Keratinocyte (primary cell): Measurements from ENCODE around the gene SLC4A1AP. TPM values are rescaled to one million over a fixed set of nuclear protein-coding genes. Genes with fewer than 3 reads are reported as not detected.

Experiments used
- DNase-seq: peaks from one replicate; pipeline ENCODE4 v3.0.0-alpha.2; 2011; ENCODE audit warnings: low read depth, missing footprints, low spot score
- FAIRE-seq: peaks from 2 replicates; lab custom pipeline; 2011; peaks lifted over from hg19 to GRCh38; lab: Jason Lieb, UNC
- H2AFZ ChIP-seq: 2 replicates; pipeline ENCODE4 v1.6.0; 2012; ENCODE audit warnings: low read length, control low read depth, inconsistent platforms; ENCODE audit not compliant: control insufficient read depth
- H3K27ac ChIP-seq: 2 replicates; pipeline ENCODE4 v1.5.1; 2011; ENCODE audit warnings: low read length; ENCODE audit not compliant: control insufficient read depth, insufficient read depth
- H3K27me3 ChIP-seq: 3 replicates; pipeline ENCODE4 v1.6.0; 2011; ENCODE audit warnings: low read length; ENCODE audit not compliant: control insufficient read depth, insufficient read depth; ENCODE audit errors: extremely low read depth
- H3K36me3 ChIP-seq, 2 experiments: 2 replicates in 1 of 2; 3 replicates in 1 of 2; pipeline ENCODE4 v1.5.1; 2011; ENCODE audit warnings: low read length in 2 of 2, mild to moderate bottlenecking in 1 of 2; ENCODE audit not compliant: control insufficient read depth in 2 of 2, insufficient read depth in 2 of 2; ENCODE audit errors: extremely low read depth in 1 of 2
- H3K4me1 ChIP-seq: 3 replicates; pipeline ENCODE4 v1.5.1; 2011; ENCODE audit warnings: low read length; ENCODE audit not compliant: control insufficient read depth, insufficient read depth; ENCODE audit errors: extremely low read depth
- H3K4me2 ChIP-seq: 3 replicates; pipeline ENCODE4 v1.6.0; 2011; ENCODE audit warnings: low read depth, low read length; ENCODE audit not compliant: control insufficient read depth, insufficient read depth; ENCODE audit errors: extremely low read depth
- H3K4me3 ChIP-seq, 3 experiments: fragments of 200-600 bp in 1 of 3; sonication (generic) in 1 of 3; 2 replicates in 2 of 3; 3 replicates in 1 of 3; pipeline ENCODE4 v1.5.1; 2011 to 2016; ENCODE audit warnings: low read length in 3 of 3, mild to moderate bottlenecking in 3 of 3, control low read depth in 2 of 3, inconsistent platforms in 1 of 3, low read depth in 1 of 3, mixed read lengths in 1 of 3, mixed run types in 1 of 3, moderate library complexity in 1 of 3; ENCODE audit not compliant: control insufficient read depth in 2 of 3, insufficient read depth in 2 of 3; ENCODE audit errors: extremely low read depth in 1 of 3
- H3K79me2 ChIP-seq: 2 replicates; pipeline ENCODE4 v1.6.0; 2012; ENCODE audit warnings: low read length; ENCODE audit not compliant: control insufficient read depth, insufficient read depth
- H3K9ac ChIP-seq: 3 replicates; pipeline ENCODE4 v1.6.0; 2011; ENCODE audit warnings: low read length; ENCODE audit not compliant: control insufficient read depth, insufficient read depth; ENCODE audit errors: extremely low read depth
- H3K9me1 ChIP-seq: 3 replicates; pipeline ENCODE4 v1.6.0; 2011; ENCODE audit warnings: low read length; ENCODE audit not compliant: control insufficient read depth, insufficient read depth; ENCODE audit errors: extremely low read depth
- H3K9me3 ChIP-seq: 2 replicates; pipeline ENCODE4 v1.5.1; 2012; ENCODE audit warnings: low read depth, low read length; ENCODE audit not compliant: control insufficient read depth
- H4K20me1 ChIP-seq: 3 replicates; pipeline ENCODE4 v1.6.0; 2011; ENCODE audit warnings: low read length; ENCODE audit not compliant: control insufficient read depth, insufficient read depth; ENCODE audit errors: extremely low read depth
- EZH2 ChIP-seq: IDR thresholded peaks from one replicate; pipeline ENCODE4 v1.6.1; 2012; ENCODE audit warnings: inconsistent platforms, mild to moderate bottlenecking, low read length, moderate library complexity
- dilution Hi-C: fragments of 300-500 bp; cut with MboI; formaldehyde crosslinking; loops from one replicate; pipeline ENCODE4 v1.7.0; 2020; ENCODE audit warnings: low sequenced_read_pairs; ENCODE audit not compliant: extremely low pct_ligation_motif_present
- polyA plus RNA-seq, 5 experiments: library from polyadenylated mRNA; depleted of rRNA in 3 of 5; stranded (reverse) in 3 of 5; stranded (forward) in 1 of 5; unstranded in 1 of 5; fragments of >200 nt; gene quantifications; 1 replicate in 1 of 5; 2 replicates in 3 of 5; 3 replicates in 1 of 5; pipeline versions ENCODE4 v1.2.1 to v1.2.3, GENCODE V29; 2011 to 2012; ENCODE audit warnings: missing spikeins in 2 of 5, low read depth in 1 of 5, low replicate concordance in 1 of 5
- TF ChIP-seq, protein P1 (sequence below), 3 experiments: IDR thresholded peaks in 1 of 3; conservative IDR thresholded peaks in 1 of 3; optimal IDR thresholded peaks in 1 of 3; 2 replicates in 2 of 3; 3 replicates in 1 of 3; pipeline versions ENCODE3 to v1.5.1; 2011; ENCODE audit warnings: low read length in 3 of 3, mild to moderate bottlenecking in 3 of 3, moderate library complexity in 2 of 3, control low read depth in 1 of 3, inconsistent platforms in 1 of 3; ENCODE audit not compliant: insufficient read depth in 2 of 3; ENCODE audit errors: extremely low read depth in 1 of 3

SLC4A1AP gene
- polyA plus RNA-seq, 1 donor (not counting 4 experiments of a cell fraction or from before 2014, with no cell fraction given), result 17.0 TPM

DNA sequence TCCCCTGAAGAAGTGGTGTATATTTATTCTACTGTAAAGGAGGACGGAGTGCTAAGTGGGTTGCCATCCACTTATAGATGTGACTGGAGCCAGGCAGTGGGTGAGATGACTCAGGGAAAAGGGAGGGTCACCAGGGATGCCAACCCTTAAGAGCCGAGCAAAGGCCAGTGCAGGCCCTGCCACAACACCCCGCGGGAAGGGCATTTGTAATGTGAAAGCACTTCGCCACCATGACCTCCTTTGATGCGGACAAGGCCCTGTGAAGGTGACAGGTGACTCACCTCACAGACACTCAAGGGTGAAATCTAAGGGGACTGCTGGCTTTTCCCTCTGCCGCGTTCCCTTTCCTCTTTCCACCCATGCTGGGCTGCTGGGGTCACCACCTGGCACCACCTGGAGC lies 57.6 kb downstream of the SLC4A1AP start:
- Histone ChIP-seq H3K4me2 (no peak overlapping the region), H3K9me3 (no peaks in the 10 kb centered on the region), H3K9ac (no peak overlapping the region), H3K4me3 (no peak overlapping the region), H3K9me1 (no peaks in the 10 kb centered on the region), H3K27me3 (no peaks in the 10 kb centered on the region), H3K27ac (no peak overlapping the region), H3K36me3 (no peaks in the 10 kb centered on the region), H2AFZ (no peak overlapping the region), H3K79me2 (no peaks in the 10 kb centered on the region), H3K4me1 (peaks cover 34% of the 10 kb centered on the region), H4K20me1 (no peaks in the 10 kb centered on the region)
- dilution Hi-C loops, result no loop called here
- TF ChIP-seq, protein P1, sequence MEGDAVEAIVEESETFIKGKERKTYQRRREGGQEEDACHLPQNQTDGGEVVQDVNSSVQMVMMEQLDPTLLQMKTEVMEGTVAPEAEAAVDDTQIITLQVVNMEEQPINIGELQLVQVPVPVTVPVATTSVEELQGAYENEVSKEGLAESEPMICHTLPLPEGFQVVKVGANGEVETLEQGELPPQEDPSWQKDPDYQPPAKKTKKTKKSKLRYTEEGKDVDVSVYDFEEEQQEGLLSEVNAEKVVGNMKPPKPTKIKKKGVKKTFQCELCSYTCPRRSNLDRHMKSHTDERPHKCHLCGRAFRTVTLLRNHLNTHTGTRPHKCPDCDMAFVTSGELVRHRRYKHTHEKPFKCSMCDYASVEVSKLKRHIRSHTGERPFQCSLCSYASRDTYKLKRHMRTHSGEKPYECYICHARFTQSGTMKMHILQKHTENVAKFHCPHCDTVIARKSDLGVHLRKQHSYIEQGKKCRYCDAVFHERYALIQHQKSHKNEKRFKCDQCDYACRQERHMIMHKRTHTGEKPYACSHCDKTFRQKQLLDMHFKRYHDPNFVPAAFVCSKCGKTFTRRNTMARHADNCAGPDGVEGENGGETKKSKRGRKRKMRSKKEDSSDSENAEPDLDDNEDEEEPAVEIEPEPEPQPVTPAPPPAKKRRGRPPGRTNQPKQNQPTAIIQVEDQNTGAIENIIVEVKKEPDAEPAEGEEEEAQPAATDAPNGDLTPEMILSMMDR (optimal IDR thresholded peaks at IDR 0.05 in 1 of 3, IDR thresholded peaks at IDR 0.05 in 1 of 3, conservative IDR thresholded peaks at IDR 0.05 in 1 of 3; ENCODE audit: extremely low read depth in 1 of 3, insufficient read depth in 2 of 3, low read length in 3 of 3), result no peak
- no peak for TF ChIP-seq EZH2
- DNase-seq (no peak), FAIRE-seq (no peak)

DNA sequence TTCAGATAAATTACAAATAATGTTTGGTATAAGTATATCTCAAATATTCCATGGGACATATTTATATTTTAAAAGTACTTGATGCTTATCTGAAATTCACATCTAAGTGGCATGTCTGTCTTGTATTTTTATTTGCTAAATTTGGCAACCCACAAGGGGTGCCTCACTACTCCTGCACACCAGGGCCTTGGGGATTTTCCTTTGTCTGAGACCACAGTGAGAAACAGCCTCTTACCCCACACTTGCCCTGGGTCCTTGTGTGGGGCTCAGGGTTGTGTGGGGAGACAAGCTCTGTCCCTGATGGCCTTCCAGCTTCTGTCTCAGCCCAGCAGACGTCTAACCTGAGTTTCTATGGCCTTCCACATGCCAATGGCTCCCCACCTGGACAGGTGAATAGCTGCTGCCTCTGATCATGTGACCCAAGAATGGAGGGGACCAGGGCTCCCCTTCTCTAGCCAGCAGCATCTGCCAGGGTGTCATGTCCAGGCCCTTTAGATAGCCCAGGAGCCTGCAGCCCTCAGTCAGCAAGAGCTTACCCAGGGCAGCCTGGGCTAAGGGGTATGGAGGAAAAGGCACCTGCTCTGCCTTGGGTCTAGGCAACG lies 58.3 kb downstream of the SLC4A1AP start:
- H3K27ac ChIP-seq, result no peak overlapping the region
- no peak for DNase-seq

More for the DNA sequence above, 58.3 kb downstream of the SLC4A1AP start:
- no peak overlapping the region for H3K9ac ChIP-seq
- H3K9me1 ChIP-seq, result no peaks in the 10 kb centered on the region
- no peak for TF ChIP-seq EZH2
- TF ChIP-seq, protein P1 (optimal IDR thresholded peaks at IDR 0.05 in 1 of 3, IDR thresholded peaks at IDR 0.05 in 1 of 3, conservative IDR thresholded peaks at IDR 0.05 in 1 of 3; ENCODE audit: extremely low read depth in 1 of 3, insufficient read depth in 2 of 3, low read length in 3 of 3), result no peak
- H3K4me1 ChIP-seq, result peaks cover 27% of the 10 kb centered on the region
- H3K4me2 ChIP-seq, result no peak overlapping the region
- no peaks in the 10 kb centered on the region for H4K20me1 ChIP-seq
- H3K36me3 ChIP-seq, result no peaks in the 10 kb centered on the region
- H2AFZ ChIP-seq, result no peak overlapping the region
- H3K4me3 ChIP-seq, result no peak overlapping the region
- no peaks in the 10 kb centered on the region for H3K79me2 ChIP-seq
- FAIRE-seq, result no peak
- H3K27me3 ChIP-seq, result no peaks in the 10 kb centered on the region
- dilution Hi-C loops, result no loop called here
- no peaks in the 10 kb centered on the region for H3K9me3 ChIP-seq
